Aorta (tissue), 5 donors: Measurements from ENCODE around the gene HPSE. TPM values are rescaled to one million over a fixed set of nuclear protein-coding genes. Genes with fewer than 3 reads are reported as not detected.

Source experiments
- ATAC-seq: fragments of 200-7000 bp; cut with Tn5 transposase; one replicate; pipeline ENCODE4 v1.9.1; 2022; ENCODE audit warnings: moderate library complexity; ENCODE audit not compliant: low FRiP score
- DNase-seq, 2 donors: peaks; one replicate each; pipeline ENCODE4 v3.0.0-alpha.2; 2020
- H3K27ac ChIP-seq, 2 donors: one replicate each; pipeline ENCODE4 v1.5.1; 2013; ENCODE audit warnings: low read length in 2 of 2, mild to moderate bottlenecking in 2 of 2, moderate library complexity in 2 of 2, control low read depth in 1 of 2, inconsistent platforms in 1 of 2, low read depth in 1 of 2
- H3K27me3 ChIP-seq, 2 donors: one replicate each; pipeline ENCODE4 v1.6.1; 2013; ENCODE audit warnings: control low read depth in 1 of 2, low read length in 1 of 2, mild to moderate bottlenecking in 1 of 2, moderate library complexity in 1 of 2; ENCODE audit not compliant: insufficient read depth in 2 of 2, control insufficient read depth in 1 of 2
- H3K36me3 ChIP-seq, 2 donors: one replicate each; pipeline ENCODE4 v1.6.1; 2013; ENCODE audit warnings: control low read depth in 1 of 2, low read length in 1 of 2, mild to moderate bottlenecking in 1 of 2; ENCODE audit not compliant: insufficient read depth in 2 of 2, control insufficient read depth in 1 of 2
- H3K4me1 ChIP-seq, 2 donors: one replicate each; pipeline ENCODE4 v1.6.1; 2013; ENCODE audit warnings: low read length in 2 of 2, control low read depth in 1 of 2, mild to moderate bottlenecking in 1 of 2, moderate library complexity in 1 of 2; ENCODE audit not compliant: insufficient read depth in 2 of 2, control insufficient read depth in 1 of 2
- H3K4me3 ChIP-seq, 2 donors: one replicate each; pipeline ENCODE4 v1.5.1; 2013; ENCODE audit warnings: low read length in 2 of 2, control low read depth in 1 of 2, mild to moderate bottlenecking in 1 of 2
- H3K9me3 ChIP-seq: one replicate; pipeline ENCODE4 v1.6.1; 2013; ENCODE audit warnings: mild to moderate bottlenecking, low read length; ENCODE audit not compliant: control insufficient read depth
- WGBS, 2 donors: extraction: QIAGEN DNeasy Blood & Tissue Kit; methylation state at CpG; one replicate each; pipeline ENCODE4 v1.1.7; 2013; 5-methylcytosine and 5-hydroxymethylcytosine counted together
- intact Hi-C, 2 donors: fragments of 100-400 bp; cut with DNase I; formaldehyde crosslinking; loops; one replicate each; pipeline versions ENCODE4 v1.14.2 to v1.15.0; 2022
- polyA plus RNA-seq, 2 donors: library from polyadenylated mRNA; stranded (reverse); fragments of 200-250 nt; gene quantifications; one replicate each; pipeline ENCODE4 v1.2.3, GENCODE V29; 2013
- total RNA-seq, 2 donors: library from RNA; stranded (reverse); fragmentation: NEBNext Ultra II Directional; extraction: Animal tissue kit (Norgen Biotek cat#: 25700); gene quantifications; one replicate each; pipeline ENCODE4 v1.2.1, GENCODE V29; 2021
- donor health status: healthy with polysubstance abuse.
- donor health status: Bipolar disorder and iron deficiency.
- donor health status: DM: no; HTN: no; CAD: no.
- donor health status: DM: no; HTN: no; CAD: no.
- donor health status: DM: yes; HTN: yes; CAD: no.

The HPSE gene
- total and polyA plus RNA-seq, 4 donors = 0.82 to 5.0 (median 3.4) TPM

GRCh38 chr4:83348074-83348473 is 13.4 kb upstream of the HPSE start:
- no peak overlapping the region for H3K27ac ChIP-seq
- 85 to 88% methylated on average over 1 of the region's 1 CpG for WGBS, 2 donors
- no peaks in the 10 kb centered on the region for H3K36me3 ChIP-seq
- peaks cover 3% of the 10 kb centered on the region for H3K9me3 ChIP-seq
- intact Hi-C loops = no loop called here
- no peaks in the 10 kb centered on the region for H3K4me1 ChIP-seq
- DNase-seq (no peak), ATAC-seq (no peak)
- no peak overlapping the region for H3K4me3 ChIP-seq
- H3K27me3 ChIP-seq = no peaks in the 10 kb centered on the region

- intact Hi-C loops = no loop called here
- no peak for ATAC-seq
Observed at GRCh38 chr4:83342476-83342875, 7.8 kb upstream of the HPSE start.

GRCh38 chr4:83340692-83341343 is 6.2 kb upstream of the HPSE start:
- H3K4me1 ChIP-seq = no peaks in the 10 kb centered on the region

More at GRCh38 chr4:83342476-83342875, 7.8 kb upstream of the HPSE start:
- no peak for DNase-seq
- H3K36me3 ChIP-seq = no peaks in the 10 kb centered on the region
- 48 to 55% methylated on average over 3 of the region's 3 CpGs for WGBS, 2 donors
- no peak overlapping the region for H3K4me3 ChIP-seq
- no peaks in the 10 kb centered on the region for H3K27me3 ChIP-seq
- no peak overlapping the region for H3K27ac ChIP-seq
- peaks cover 8% of the 10 kb centered on the region for H3K9me3 ChIP-seq
- H3K4me1 ChIP-seq = no peaks in the 10 kb centered on the region

GRCh38 chr4:83339573-83339972 is 4.9 kb upstream of the HPSE start:
- intact Hi-C loops = no loop called here
- H3K27ac ChIP-seq = no peak overlapping the region
- WGBS, 2 donors = 92% methylated on average over 6 of the region's 6 CpGs
- H3K27me3 ChIP-seq = no peaks in the 10 kb centered on the region
- no peak for DNase-seq
- ATAC-seq = no peak
- H3K4me3 ChIP-seq = no peak overlapping the region
- no peaks in the 10 kb centered on the region for H3K36me3 ChIP-seq
- peaks cover 5% of the 10 kb centered on the region for H3K9me3 ChIP-seq
- H3K4me1 ChIP-seq = no peaks in the 10 kb centered on the region

More at GRCh38 chr4:83340692-83341343, 6.2 kb upstream of the HPSE start:
- no peak overlapping the region for H3K27ac ChIP-seq
- H3K36me3 ChIP-seq = no peaks in the 10 kb centered on the region
- no peaks in the 10 kb centered on the region for H3K27me3 ChIP-seq
- no peak overlapping the region for H3K4me3 ChIP-seq
- peaks cover 5% of the 10 kb centered on the region for H3K9me3 ChIP-seq
- intact Hi-C loops = no loop called here
- DNase-seq (no peak), ATAC-seq (no peak)
- 33 to 48% methylated on average over 2 of the region's 2 CpGs for WGBS, 2 donors

GRCh38 chr4:83335701-83336100 is 1.1 kb upstream of the HPSE start:
- Histone ChIP-seq H3K4me3 (peak overlapping the region in 1 of 2 donors; percentile 38), H3K4me1 (no peaks in the 10 kb centered on the region), H3K36me3 (no peaks in the 10 kb centered on the region), H3K27ac (no peak overlapping the region), H3K27me3 (no peaks in the 10 kb centered on the region), H3K9me3 (peaks cover 5% of the 10 kb centered on the region)
- no peak for ATAC-seq
- intact Hi-C loops = no loop called here
- no peak for DNase-seq
- 35 to 38% methylated on average over 6 of the region's 6 CpGs for WGBS, 2 donors

- 78 to 86% methylated on average over 3 of the region's 3 CpGs for WGBS, 2 donors
- Histone ChIP-seq H3K9me3 (no peaks in the 10 kb centered on the region), H3K4me3 (no peak overlapping the region), H3K4me1 (no peaks in the 10 kb centered on the region), H3K27ac (no peak overlapping the region), H3K36me3 (no peaks in the 10 kb centered on the region), H3K27me3 (no peaks in the 10 kb centered on the region)
- no peak for ATAC-seq
- intact Hi-C loops = no loop called here
- no peak for DNase-seq
Observed at GRCh38 chr4:83331956-83332355, 2.7 kb downstream of the HPSE start.

GRCh38 chr4:83329521-83330110 is 5.0 kb downstream of the HPSE start:
- intact Hi-C loops = loop anchor here in 1 of 2 donors (10.0 kb wide), 1 partner anchor 65 kb away; no protein-coding TSS in a partner anchor
- no peak overlapping the region for H3K27ac ChIP-seq
- no peaks in the 10 kb centered on the region for H3K27me3 ChIP-seq
- DNase-seq (no peak), ATAC-seq (no peak)
- no peaks in the 10 kb centered on the region for H3K9me3 ChIP-seq
- H3K36me3 ChIP-seq = no peaks in the 10 kb centered on the region
- H3K4me1 ChIP-seq = no peaks in the 10 kb centered on the region
- 73 to 80% methylated on average over 5 of the region's 5 CpGs for WGBS, 2 donors
- H3K4me3 ChIP-seq = no peak overlapping the region

- no peaks in the 10 kb centered on the region for H3K27me3 ChIP-seq
- 43 to 47% methylated on average over 7 of the region's 7 CpGs for WGBS, 2 donors
- intact Hi-C loops = loop anchor here in 1 of 2 donors (10.0 kb wide), 1 partner anchor 66 kb away; no protein-coding TSS in a partner anchor
- DNase-seq (no peak), ATAC-seq (no peak)
- H3K4me3 ChIP-seq = no peak overlapping the region
- H3K4me1 ChIP-seq = no peaks in the 10 kb centered on the region
- H3K36me3 ChIP-seq = no peaks in the 10 kb centered on the region
- H3K9me3 ChIP-seq = no peaks in the 10 kb centered on the region
- H3K27ac ChIP-seq = no peak overlapping the region
Observed at GRCh38 chr4:83328521-83329187, 6.0 kb downstream of the HPSE start.
